HL-60 (cell line): ENCODE measurements around the gene TMEM132D.

Experiments
- DNase-seq, 2 experiments: peaks; one replicate each; pipeline ENCODE4 v3.0.0-alpha.2; 2010 to 2020; ENCODE audit warnings: low read depth in 1 of 2, low spot score in 1 of 2
- H3K27ac ChIP-seq: fragments of 250-450 bp; sonication (Bioruptor Pico); replicated peaks from 2 replicates; pipeline ENCODE4 v1.5.1; 2020; ENCODE audit warnings: mild to moderate bottlenecking, moderate library complexity
- H3K27me3 ChIP-seq: fragments of 250-450 bp; sonication (Bioruptor Pico); 2 replicates; pipeline ENCODE4 v1.5.1; 2021; ENCODE audit warnings: mild to moderate bottlenecking, moderate library complexity; ENCODE audit not compliant: insufficient read depth, poor library complexity, severe bottlenecking
- H3K4me3 ChIP-seq: replicated peaks from 2 replicates; pipeline ENCODE4 v1.5.1; 2011; ENCODE audit warnings: mild to moderate bottlenecking, control low read depth, low read length; ENCODE audit not compliant: insufficient read depth
- CTCF ChIP-seq: IDR thresholded peaks from one replicate; pipeline ENCODE4 v1.5.1; 2011; ENCODE audit warnings: low read length, control low read depth, inconsistent platforms; ENCODE audit not compliant: insufficient read depth
- GABPA ChIP-seq: IDR thresholded peaks from 2 replicates; pipeline ENCODE4 v1.6.1; 2012; ENCODE audit warnings: low read depth
- POLR2AphosphoS5 ChIP-seq: IDR thresholded peaks from 2 replicates; pipeline ENCODE4 v1.6.1; 2012; ENCODE audit warnings: low read depth
- REST ChIP-seq: IDR thresholded peaks from 2 replicates; pipeline ENCODE4 v1.6.1; 2012; ENCODE audit warnings: low read depth; ENCODE audit not compliant: insufficient replicate concordance
- SPI1 ChIP-seq: IDR thresholded peaks from 2 replicates; pipeline ENCODE4 v1.6.1; 2012; ENCODE audit warnings: low read depth, mild to moderate bottlenecking, borderline replicate concordance

TMEM132D gene

GRCh38 chr12:129161511-129161910 is 742.3 kb downstream of the TMEM132D start:
- no peak overlapping the region for H3K4me3 ChIP-seq
- no peak overlapping the region for H3K27ac ChIP-seq
- no peaks in the 10 kb centered on the region for H3K27me3 ChIP-seq
- DNase-seq, result no peak
- TF ChIP-seq REST (no peak), POLR2AphosphoS5 (no peak), CTCF (no peak), GABPA (no peak), SPI1 (no peak)

GRCh38 chr12:129160282-129160681 is 743.5 kb downstream of the TMEM132D start:
- Histone ChIP-seq H3K27ac (no peak overlapping the region), H3K27me3 (no peaks in the 10 kb centered on the region), H3K4me3 (no peak overlapping the region)
- TF ChIP-seq CTCF (no peak), GABPA (no peak), POLR2AphosphoS5 (no peak), SPI1 (no peak), REST (no peak)
- no peak for DNase-seq

GRCh38 chr12:129152351-129153104 is 751.3 kb downstream of the TMEM132D start:
- Histone ChIP-seq H3K4me3 (no peak overlapping the region), H3K27me3 (no peaks in the 10 kb centered on the region), H3K27ac (no peak overlapping the region)
- TF ChIP-seq CTCF, result no peak
- TF ChIP-seq GABPA, result no peak
- no peak for TF ChIP-seq SPI1
- TF ChIP-seq POLR2AphosphoS5, result no peak
- no peak for TF ChIP-seq REST
- no peak for DNase-seq
